ENCODE measurements around the gene RIMS1.

The RIMS1 gene

GRCh38 chr6:71886184-71887005 lies at the start of gene RIMS1:
RIMS1 (plus strand) TSS chr6:71886550; CDS start chr6:71887024, 474 bp downstream.
- DNase-seq (ENCODE audit: low read depth, low spot score): no peak

GRCh38 chr6:71851214-71851613 lies 35.1 kb upstream of the RIMS1 start:
- no peak for DNase-seq (ENCODE audit: low read depth, low spot score)

- DNase-seq (ENCODE audit: low read depth, low spot score): no peak
These were observed 33.4 kb upstream of the RIMS1 start for GRCh38 chr6:71852948-71853347.

- DNase-seq (ENCODE audit: low read depth, low spot score): no peak
These were observed 30.9 kb upstream of the RIMS1 start for GRCh38 chr6:71855406-71855805.

GRCh38 chr6:71879016-71879415 lies 7.3 kb upstream of the RIMS1 start:
- no peak for DNase-seq (ENCODE audit: low read depth, low spot score)

- no peak for DNase-seq (ENCODE audit: low read depth, low spot score)
These were observed 825 bp downstream of the RIMS1 start for GRCh38 chr6:71887006-71887743.

- DNase-seq (ENCODE audit: low read depth, low spot score): no peak
These were observed 1.4 kb downstream of the RIMS1 start for GRCh38 chr6:71887744-71888230.

- no peak for DNase-seq (ENCODE audit: low read depth, low spot score)
These were observed 2.5 kb downstream of the RIMS1 start for GRCh38 chr6:71888756-71889340.

GRCh38 chr6:71889366-71889765 lies 3.0 kb downstream of the RIMS1 start:
- DNase-seq (ENCODE audit: low read depth, low spot score): no peak

GRCh38 chr6:71892641-71893040 lies 6.3 kb downstream of the RIMS1 start:
- DNase-seq (ENCODE audit: low read depth, low spot score): no peak

GRCh38 chr6:71900642-71901041 lies 14.3 kb downstream of the RIMS1 start:
- DNase-seq (ENCODE audit: low read depth, low spot score): no peak

- no peak for DNase-seq (ENCODE audit: low read depth, low spot score)
These were observed 15.9 kb downstream of the RIMS1 start for GRCh38 chr6:71902261-71902660.

- no peak for DNase-seq (ENCODE audit: low read depth, low spot score)
These were observed 20.5 kb downstream of the RIMS1 start for GRCh38 chr6:71906813-71907212.

- DNase-seq (ENCODE audit: low read depth, low spot score): no peak
These were observed 21.9 kb downstream of the RIMS1 start for GRCh38 chr6:71908162-71908765.

- DNase-seq (ENCODE audit: low read depth, low spot score): no peak
These were observed 27.3 kb downstream of the RIMS1 start for GRCh38 chr6:71913444-71914234.

- no peak for DNase-seq (ENCODE audit: low read depth, low spot score)
These were observed 42.7 kb downstream of the RIMS1 start for GRCh38 chr6:71929047-71929446.

GRCh38 chr6:71933881-71934280 lies 47.5 kb downstream of the RIMS1 start:
- DNase-seq (ENCODE audit: low read depth, low spot score): no peak

- no peak for DNase-seq (ENCODE audit: low read depth, low spot score)
These were observed 79.1 kb downstream of the RIMS1 start for GRCh38 chr6:71965404-71965803.

GRCh38 chr6:71967436-71967835 lies 81.1 kb downstream of the RIMS1 start:
- DNase-seq (ENCODE audit: low read depth, low spot score): no peak

- DNase-seq (ENCODE audit: low read depth, low spot score): no peak
These were observed 91.5 kb downstream of the RIMS1 start for GRCh38 chr6:71977884-71978283.

GRCh38 chr6:71979911-71980310 lies 93.6 kb downstream of the RIMS1 start:
- DNase-seq (ENCODE audit: low read depth, low spot score): no peak

Measured in activated naive CD8-positive, alpha-beta T cell treated with anti-CD3 and anti-CD28 coated beads, Interleukin-2, amount 50 U/mL, for 16 hours (primary cell).